HuH-7.5 (cell line): ENCODE measurements around the gene ZFAND3.
"Not testable (repeated sequence)": the region's sequence is repeated elsewhere in the genome, so short reads cannot be mapped to it uniquely, and the experiment has no call there.

Source experiments
- DNase-seq: peaks from one replicate; pipeline ENCODE4 v3.0.0; 2011; ENCODE audit warnings: low spot score

Gene ZFAND3

GRCh38 chr6:37865504-37865903 is 46.0 kb downstream of the ZFAND3 start:
- no peak for DNase-seq

GRCh38 chr6:37866590-37867507 is 47.3 kb downstream of the ZFAND3 start:
- DNase-seq, result no peak

- DNase-seq, result no peak
These were observed 48.4 kb downstream of the ZFAND3 start for GRCh38 chr6:37867756-37868446.

GRCh38 chr6:37868447-37868825 is 48.9 kb downstream of the ZFAND3 start:
- no peak for DNase-seq

GRCh38 chr6:37871616-37872372 is 52.3 kb downstream of the ZFAND3 start:
- no peak for DNase-seq

- no peak for DNase-seq
These were observed 52.8 kb downstream of the ZFAND3 start for GRCh38 chr6:37872373-37872745.

GRCh38 chr6:37874726-37875125 is 55.2 kb downstream of the ZFAND3 start:
- no peak for DNase-seq

GRCh38 chr6:37875561-37876309 is 56.2 kb downstream of the ZFAND3 start:
- DNase-seq, result no peak

GRCh38 chr6:37876843-37877242 is 57.3 kb downstream of the ZFAND3 start:
- DNase-seq, result no peak

GRCh38 chr6:37877373-37878149 is 58.0 kb downstream of the ZFAND3 start:
- DNase-seq, result no peak

GRCh38 chr6:37878150-37878710 is 58.7 kb downstream of the ZFAND3 start:
- DNase-seq, result no peak

- DNase-seq, result not testable (repeated sequence)
These were observed 61.1 kb downstream of the ZFAND3 start for GRCh38 chr6:37880602-37881001.

GRCh38 chr6:37882292-37882691 is 62.8 kb downstream of the ZFAND3 start:
- no peak for DNase-seq

GRCh38 chr6:37882724-37883413 is 63.3 kb downstream of the ZFAND3 start:
- no peak for DNase-seq

GRCh38 chr6:37884548-37884947 is 65.0 kb downstream of the ZFAND3 start:
- DNase-seq, result no peak

- DNase-seq, result no peak
These were observed 69.5 kb downstream of the ZFAND3 start for GRCh38 chr6:37889051-37889450.

- no peak for DNase-seq
These were observed 70.0 kb downstream of the ZFAND3 start for GRCh38 chr6:37889486-37889885.

GRCh38 chr6:37891072-37891471 is 71.5 kb downstream of the ZFAND3 start:
- DNase-seq, result no peak

GRCh38 chr6:37893257-37893656 is 73.7 kb downstream of the ZFAND3 start:
- no peak for DNase-seq

- not testable (repeated sequence) for DNase-seq
These were observed 74.2 kb downstream of the ZFAND3 start for GRCh38 chr6:37893734-37894133.
